GM20000 (cell line): Measurements from ENCODE around the gene AGAP1.

ENCODE experiments used
- DNase-seq: peaks from one replicate; pipeline ENCODE4 v3.0.0; 2012; ENCODE audit warnings: low spot score
- CTCF ChIP-seq: IDR thresholded peaks from 2 replicates; pipeline ENCODE4 v1.5.1; 2012; ENCODE audit warnings: mild to moderate bottlenecking, control low read depth; ENCODE audit errors: extremely low read depth, missing control alignments

The AGAP1 gene

GRCh38 chr2:235810252-235810651, 316.4 kb downstream of the AGAP1 start:
- no peak for TF ChIP-seq CTCF
- DNase-seq = no peak

- no peak for DNase-seq
- no peak for TF ChIP-seq CTCF
These were observed 317.0 kb downstream of the AGAP1 start for GRCh38 chr2:235810846-235811245.

GRCh38 chr2:235811446-235812184, 317.8 kb downstream of the AGAP1 start:
- TF ChIP-seq CTCF = no peak
- no peak for DNase-seq

- TF ChIP-seq CTCF = no peak
- no peak for DNase-seq
These were observed 318.4 kb downstream of the AGAP1 start for GRCh38 chr2:235812185-235812665.

GRCh38 chr2:235813398-235813797, 319.6 kb downstream of the AGAP1 start:
- TF ChIP-seq CTCF = no peak
- no peak for DNase-seq

GRCh38 chr2:235820571-235820970, 326.7 kb downstream of the AGAP1 start:
- no peak for TF ChIP-seq CTCF
- DNase-seq = no peak

GRCh38 chr2:235824331-235824730, 330.5 kb downstream of the AGAP1 start:
- TF ChIP-seq CTCF = no peak

More at GRCh38 chr2:235824331-235824730, 330.5 kb downstream of the AGAP1 start:
- no peak for DNase-seq
